SH-SY5Y (cell line): ENCODE results near the gene KCNJ16.

ENCODE experiments used
- GATA2 ChIP-seq: IDR thresholded peaks from 2 replicates; pipeline ENCODE4 v1.6.1; 2011; ENCODE audit warnings: mild to moderate bottlenecking, low read depth, low read length
- GATA3 ChIP-seq: IDR thresholded peaks from 2 replicates; pipeline ENCODE4 v1.6.1; 2011; ENCODE audit warnings: low read depth, mild to moderate bottlenecking, low read length, moderate library complexity

KCNJ16 gene

DNA sequence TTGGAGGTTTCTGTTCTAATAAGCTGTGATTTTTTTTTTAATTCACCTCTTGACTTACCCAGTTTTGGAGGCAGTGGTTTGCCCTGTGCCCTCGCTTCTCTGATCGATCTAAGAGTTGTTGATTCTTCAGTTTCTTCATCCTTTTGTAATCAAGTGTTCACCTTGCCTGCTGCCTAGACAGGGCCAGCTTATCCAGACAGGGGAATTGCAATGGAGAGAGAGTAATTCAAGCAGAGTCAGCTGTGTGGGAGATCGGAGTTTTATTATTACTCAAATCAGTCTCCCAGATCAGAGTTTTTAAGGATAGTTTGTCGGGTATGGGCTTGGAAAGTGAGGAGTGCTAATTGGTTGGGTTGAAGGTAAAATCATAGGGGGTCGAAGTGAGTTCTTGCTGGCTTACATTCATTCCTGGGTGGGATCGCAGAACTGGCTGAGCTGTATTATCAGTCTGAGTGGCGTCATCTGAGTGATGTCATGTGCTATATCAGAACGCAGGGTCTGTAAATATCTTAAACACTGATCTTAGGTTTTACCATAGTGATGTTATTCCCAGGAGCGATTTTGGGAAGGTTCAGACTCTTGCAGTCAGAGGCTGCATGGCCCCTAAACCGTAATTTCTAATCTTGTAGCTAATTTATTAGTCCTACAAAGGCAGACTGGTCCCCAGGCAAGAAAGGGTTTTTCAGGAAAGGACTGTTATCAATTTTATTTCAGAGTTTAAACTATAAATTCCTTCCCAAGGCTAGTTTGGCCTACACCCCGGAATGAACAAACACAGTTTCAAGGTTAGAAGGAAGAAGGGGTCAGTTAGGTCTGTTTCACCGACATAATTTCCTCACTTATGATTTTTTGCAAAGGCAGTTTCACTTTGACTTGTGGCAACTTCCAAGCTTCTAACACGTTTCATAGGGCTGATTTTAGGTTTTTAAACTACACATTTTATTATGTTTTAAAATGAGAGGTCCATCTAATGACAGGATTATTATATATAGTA lies 21.5 kb upstream of the KCNJ16 start:
- TF ChIP-seq GATA3 (no peak), GATA2 (no peak)

DNA sequence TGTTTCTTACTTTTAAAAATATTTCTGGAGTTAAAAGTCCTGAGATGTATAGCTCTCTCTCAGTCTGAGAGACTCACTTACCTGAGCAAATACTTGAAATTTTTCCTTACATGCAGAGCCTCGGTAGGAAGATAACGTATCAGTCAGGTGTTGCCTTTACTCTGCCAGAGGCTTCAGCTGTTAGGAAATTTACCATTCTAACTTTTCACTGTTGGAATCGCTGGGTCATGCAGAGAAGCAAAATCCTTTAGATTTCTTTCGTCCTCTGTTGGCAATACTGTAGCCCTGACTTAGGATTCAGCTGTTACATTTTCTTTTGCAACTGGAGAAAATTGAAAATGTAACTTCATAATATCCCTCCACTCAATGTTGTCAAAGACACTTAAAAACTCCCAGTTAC lies 20.0 kb upstream of the KCNJ16 start:
- TF ChIP-seq GATA2 (no peak), GATA3 (no peak)

- TF ChIP-seq GATA3 (no peak), GATA2 (no peak)
These were observed 16.0 kb upstream of the KCNJ16 start for GRCh38 chr17:70059071-70059470.

DNA sequence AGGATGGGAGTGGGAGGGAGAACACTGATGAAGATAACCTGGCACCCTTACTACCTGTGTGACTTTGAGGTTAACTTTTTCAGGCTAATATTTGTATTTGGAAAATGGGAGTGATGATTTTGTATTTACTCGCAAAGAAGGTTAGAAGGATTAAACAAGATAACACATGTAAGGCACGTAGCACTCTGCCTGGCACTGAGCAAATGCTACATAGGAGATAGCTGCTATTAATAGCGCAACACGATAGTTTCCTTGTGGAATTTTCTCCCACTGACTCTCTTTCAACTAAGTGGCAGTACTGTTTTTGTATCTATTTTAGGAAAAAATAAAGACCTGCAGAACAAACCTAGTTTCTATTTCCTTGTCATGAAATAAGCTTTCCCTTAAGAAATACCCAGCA lies 15.4 kb upstream of the KCNJ16 start:
- TF ChIP-seq GATA3 (no peak), GATA2 (no peak)

DNA sequence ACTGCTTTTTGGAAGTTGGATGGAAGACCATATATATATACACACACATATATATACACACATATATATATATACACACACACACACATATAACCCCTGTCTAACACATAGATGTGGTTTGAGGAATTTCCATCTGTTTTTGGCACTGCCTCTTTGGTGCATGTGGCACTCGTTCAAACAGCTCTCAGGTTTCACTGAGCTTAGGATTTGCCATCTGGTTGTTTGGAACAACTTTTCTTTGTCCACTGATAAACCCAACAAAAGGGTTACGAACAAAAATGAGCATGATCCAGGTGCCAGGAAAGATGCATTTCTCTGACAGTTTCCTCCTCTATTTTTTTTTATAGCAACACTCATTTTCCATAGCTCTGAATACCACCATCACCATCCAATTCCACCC lies 14.6 kb upstream of the KCNJ16 start:
- TF ChIP-seq GATA3 (no peak), GATA2 (no peak)

DNA sequence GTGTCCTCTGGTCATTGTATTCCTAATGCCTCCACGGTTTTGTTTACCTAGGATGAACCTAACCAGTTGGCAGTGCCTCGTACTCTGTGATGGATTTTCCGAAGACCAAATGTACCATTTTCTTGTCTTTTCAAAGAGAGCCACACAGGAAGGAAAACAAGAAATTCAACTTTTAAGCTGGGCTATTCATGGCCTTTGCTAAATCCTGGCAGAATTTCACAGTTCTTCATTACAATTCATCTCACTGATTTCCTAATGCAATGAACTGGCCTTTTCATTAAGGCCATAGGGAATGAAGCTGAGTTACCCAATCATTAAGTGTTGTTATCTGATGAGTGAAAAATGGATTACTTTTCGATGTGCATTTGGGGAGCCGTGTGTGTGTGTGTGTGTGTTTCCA lies 7.9 kb upstream of the KCNJ16 start:
- TF ChIP-seq GATA3 (no peak), GATA2 (no peak)

- no peak for TF ChIP-seq GATA3
- no peak for TF ChIP-seq GATA2
These were observed 4.6 kb upstream of the KCNJ16 start for GRCh38 chr17:70070305-70071027.

DNA sequence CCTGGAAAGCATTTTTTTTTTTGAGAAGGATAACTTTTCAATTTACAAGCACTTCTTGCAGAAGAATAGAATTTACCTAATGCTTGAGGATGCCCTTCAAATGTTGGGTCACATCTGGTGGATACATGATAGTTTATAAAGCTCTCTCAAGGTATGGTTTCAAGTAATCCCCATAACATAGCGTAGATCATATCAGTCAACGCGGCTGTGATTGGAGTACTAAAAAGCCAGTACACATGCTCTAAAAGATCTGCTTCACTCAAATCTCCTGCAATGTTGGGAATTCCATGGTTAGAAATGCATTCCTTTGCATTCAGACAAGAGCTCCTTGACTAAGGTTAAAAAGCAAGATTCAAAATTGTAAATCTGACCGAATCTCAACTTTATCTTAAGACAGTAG lies 3.9 kb upstream of the KCNJ16 start:
- TF ChIP-seq GATA2 (no peak), GATA3 (no peak)

DNA sequence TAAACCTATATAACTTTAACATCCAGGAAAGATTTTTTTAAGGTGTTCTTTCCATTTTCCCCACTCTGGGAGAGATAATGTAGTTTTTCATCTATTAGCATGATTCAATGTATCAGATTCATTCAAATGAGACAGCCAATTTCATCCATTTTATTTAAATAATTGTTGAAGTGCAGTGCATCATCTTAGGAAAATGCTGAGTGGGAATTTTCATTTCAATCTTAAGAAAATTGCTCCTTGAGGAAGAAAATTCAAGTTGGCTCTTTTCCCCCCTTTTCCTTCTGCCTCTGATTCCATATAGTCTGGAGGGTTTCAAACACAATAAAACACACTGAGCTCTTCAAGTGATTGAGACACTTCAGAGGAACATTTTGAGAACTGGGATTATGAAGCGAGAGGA lies 3.4 kb upstream of the KCNJ16 start:
- TF ChIP-seq GATA3 = no peak
- no peak for TF ChIP-seq GATA2

DNA sequence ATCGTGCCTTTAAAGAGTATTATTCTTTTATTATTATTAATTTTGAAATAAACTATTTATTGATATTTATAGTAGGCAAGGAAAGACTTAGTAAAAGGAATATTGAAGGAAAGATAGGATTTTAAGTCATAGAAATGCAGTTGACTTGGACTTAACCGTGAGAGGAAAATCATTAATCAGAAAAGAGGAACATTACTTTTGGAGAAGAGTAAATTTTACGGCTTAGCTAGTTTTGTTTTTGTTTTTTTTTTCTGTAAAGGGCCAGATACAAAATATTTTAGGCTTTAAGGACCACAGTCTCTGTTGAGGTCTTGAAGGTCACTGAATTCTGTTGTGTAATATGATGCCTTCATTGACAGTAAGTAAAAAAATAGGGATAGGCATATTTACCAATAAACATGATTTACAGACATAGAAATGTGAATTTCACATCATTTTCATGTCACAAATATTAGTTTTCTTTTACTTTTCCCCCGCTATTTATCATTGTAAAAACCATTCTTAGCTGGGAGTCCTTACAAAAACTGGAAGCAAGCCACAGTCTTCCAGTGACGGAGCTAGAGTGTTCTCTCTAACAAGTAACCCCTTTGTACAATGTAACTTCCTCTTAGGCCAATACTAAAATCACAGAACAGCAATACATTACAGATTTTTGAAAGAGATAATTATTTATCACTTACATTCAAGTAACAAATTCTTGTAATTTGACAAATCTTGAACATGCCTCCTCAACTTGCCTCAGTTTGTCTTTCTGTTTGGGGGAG lies 2.3 kb upstream of the KCNJ16 start:
- TF ChIP-seq GATA3 (no peak), GATA2 (no peak)

- TF ChIP-seq GATA3 = no peak
- TF ChIP-seq GATA2 = no peak
These were observed 1.7 kb upstream of the KCNJ16 start for GRCh38 chr17:70073310-70073709.

GRCh38 chr17:70073799-70074198 lies 1.2 kb upstream of the KCNJ16 start:
- TF ChIP-seq GATA3 (no peak), GATA2 (no peak)

GRCh38 chr17:70074236-70074830 lies 692 bp upstream of the KCNJ16 start:
- no peak for TF ChIP-seq GATA3
- no peak for TF ChIP-seq GATA2

DNA sequence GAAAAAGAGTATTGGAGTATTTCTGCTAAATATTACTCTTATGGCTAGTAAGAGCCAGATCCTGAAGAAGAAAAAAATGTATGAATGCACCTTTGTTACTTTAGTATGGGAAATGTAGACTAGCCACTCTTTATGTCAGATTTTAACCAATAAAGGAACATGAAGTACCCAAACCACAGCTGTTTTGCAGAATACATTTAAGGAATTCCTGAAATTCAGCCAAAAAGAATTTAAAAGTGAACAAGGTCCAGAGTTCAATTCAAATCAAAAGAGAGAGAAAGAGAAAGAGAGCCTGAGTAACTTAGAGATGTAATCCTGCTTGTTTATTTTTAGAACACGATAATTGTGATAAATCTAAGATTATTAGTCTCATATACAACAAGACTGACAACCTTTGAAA lies 1.2 kb downstream of the KCNJ16 start:
- TF ChIP-seq GATA3 = no peak
- no peak for TF ChIP-seq GATA2

GRCh38 chr17:70076831-70077230 lies 1.8 kb downstream of the KCNJ16 start:
- TF ChIP-seq GATA3 = no peak
- no peak for TF ChIP-seq GATA2
